KOPT-K1 (cell line): ENCODE data around the gene COL11A1.
"Not testable (repeated sequence)": the region's sequence is repeated elsewhere in the genome, so short reads cannot be mapped to it uniquely, and the experiment has no call there.

ENCODE experiments used
- H3K27ac ChIP-seq: fragments of 200-600 bp; sonication (generic); 2 replicates; pipeline ENCODE4 v1.5.1; 2016; ENCODE audit warnings: antibody characterized with exemption, mild to moderate bottlenecking, low read depth, low read length; ENCODE audit not compliant: poor library complexity, severe bottlenecking
- H3K36me3 ChIP-seq: fragments of 200-600 bp; sonication (generic); 2 replicates; pipeline ENCODE4 v1.5.1; 2017; ENCODE audit warnings: antibody characterized with exemption, mild to moderate bottlenecking, low read length, moderate library complexity; ENCODE audit not compliant: insufficient read depth
- H3K9me3 ChIP-seq: fragments of 200-600 bp; sonication (generic); 2 replicates; pipeline ENCODE4 v1.5.1; 2017; ENCODE audit warnings: antibody characterized with exemption, low read length, mild to moderate bottlenecking; ENCODE audit not compliant: insufficient read depth, poor library complexity, severe bottlenecking

The COL11A1 gene

GRCh38 chr1:103109311-103109920 is 1.1 kb upstream of the COL11A1 start:
- H3K36me3 ChIP-seq, result no peaks in the 10 kb centered on the region
- H3K27ac ChIP-seq, result no peak overlapping the region
- H3K9me3 ChIP-seq, result no peaks in the 10 kb centered on the region

- no peaks in the 10 kb centered on the region for H3K36me3 ChIP-seq
- no peak overlapping the region for H3K27ac ChIP-seq
- no peaks in the 10 kb centered on the region for H3K9me3 ChIP-seq
Measured at GRCh38 chr1:103107741-103108375, 464 bp downstream of the COL11A1 start.

GRCh38 chr1:103106426-103107341 is 1.6 kb downstream of the COL11A1 start:
- Histone ChIP-seq H3K27ac (no peak overlapping the region), H3K9me3 (no peaks in the 10 kb centered on the region), H3K36me3 (no peaks in the 10 kb centered on the region)

DNA sequence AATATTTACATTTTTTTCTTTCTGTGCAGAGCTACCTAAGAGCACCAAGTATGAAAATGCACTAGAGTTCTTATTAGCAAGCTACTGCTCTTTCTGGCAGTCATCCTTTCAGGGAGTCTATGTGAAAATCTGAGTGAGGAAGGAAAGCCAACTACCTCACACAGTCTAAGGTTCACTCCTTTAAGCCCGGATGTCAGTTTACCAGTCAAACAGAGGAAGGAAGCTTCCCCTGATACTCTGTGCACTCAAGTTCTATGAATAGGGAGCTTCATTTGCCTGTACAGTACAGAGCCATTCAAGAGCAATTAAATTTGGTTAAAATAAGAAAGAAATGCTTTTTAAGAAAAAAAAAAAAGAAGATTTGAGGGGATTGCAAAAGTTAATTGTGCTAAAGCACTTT is 6.9 kb downstream of the COL11A1 start:
- no peak overlapping the region for H3K27ac ChIP-seq
- H3K9me3 ChIP-seq, result no peaks in the 10 kb centered on the region
- H3K36me3 ChIP-seq, result no peaks in the 10 kb centered on the region

DNA sequence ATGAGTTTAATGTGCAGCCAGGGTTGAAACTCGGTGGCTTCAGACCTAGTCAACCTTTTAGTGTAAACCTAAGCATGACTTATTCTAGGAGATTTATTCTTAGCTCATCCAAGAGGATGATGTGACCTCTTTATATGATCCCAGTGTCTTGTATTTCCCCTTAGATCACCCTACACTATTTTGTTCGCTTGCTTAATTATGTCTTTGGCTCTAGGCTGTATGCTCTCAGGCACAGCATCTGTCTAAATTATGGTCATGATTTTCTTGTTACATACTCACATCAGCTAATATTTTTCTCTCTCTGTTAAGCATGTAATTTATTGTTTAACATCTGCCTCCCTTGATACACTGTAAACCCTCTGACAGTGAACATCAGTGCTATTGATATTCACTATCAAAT is 19.1 kb downstream of the COL11A1 start:
- Histone ChIP-seq H3K9me3 (no peaks in the 10 kb centered on the region), H3K36me3 (no peaks in the 10 kb centered on the region)

DNA sequence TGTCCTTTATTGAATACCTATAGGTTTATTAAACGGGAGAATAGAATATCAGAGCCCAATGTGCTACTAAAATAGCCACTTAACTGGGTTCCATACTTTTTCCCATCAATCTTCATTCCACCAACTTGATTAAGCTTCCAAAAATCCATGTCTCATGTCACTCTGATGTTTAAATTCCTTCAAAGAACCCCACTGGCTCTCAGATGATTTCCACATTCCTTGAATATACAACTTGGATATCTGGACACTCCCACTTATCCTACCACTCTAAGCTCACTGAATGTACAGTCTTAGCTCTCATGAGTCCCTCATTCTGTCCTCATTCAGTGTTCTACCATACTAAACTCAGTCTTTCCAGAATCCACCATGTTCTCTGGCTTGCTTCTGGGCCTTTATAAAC is 21.1 kb downstream of the COL11A1 start:
- H3K27ac ChIP-seq, result no peak overlapping the region
- no peaks in the 10 kb centered on the region for H3K9me3 ChIP-seq
- H3K36me3 ChIP-seq, result no peaks in the 10 kb centered on the region

More for the DNA sequence above, 19.1 kb downstream of the COL11A1 start:
- H3K27ac ChIP-seq, result no peak overlapping the region

DNA sequence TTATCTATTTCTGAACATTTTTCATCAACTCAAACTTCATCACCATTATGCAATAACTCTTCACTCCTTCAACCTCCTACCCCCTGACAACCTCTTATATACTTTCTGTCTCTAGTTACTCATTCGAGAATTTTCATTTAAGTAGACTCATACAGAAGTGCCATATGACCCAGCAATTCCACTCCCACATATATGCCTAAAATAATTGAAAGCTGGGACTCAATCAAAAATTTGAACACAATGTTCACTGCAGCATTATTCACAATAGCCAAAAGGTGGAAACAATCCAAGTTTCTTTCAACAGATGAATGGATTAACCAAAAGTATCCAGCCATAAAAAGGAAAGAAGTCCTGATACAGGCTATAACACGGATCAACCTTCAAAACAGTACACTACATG is 24.1 kb downstream of the COL11A1 start:
- Histone ChIP-seq H3K9me3 (no peaks in the 10 kb centered on the region), H3K27ac (no peak overlapping the region), H3K36me3 (no peaks in the 10 kb centered on the region)

DNA sequence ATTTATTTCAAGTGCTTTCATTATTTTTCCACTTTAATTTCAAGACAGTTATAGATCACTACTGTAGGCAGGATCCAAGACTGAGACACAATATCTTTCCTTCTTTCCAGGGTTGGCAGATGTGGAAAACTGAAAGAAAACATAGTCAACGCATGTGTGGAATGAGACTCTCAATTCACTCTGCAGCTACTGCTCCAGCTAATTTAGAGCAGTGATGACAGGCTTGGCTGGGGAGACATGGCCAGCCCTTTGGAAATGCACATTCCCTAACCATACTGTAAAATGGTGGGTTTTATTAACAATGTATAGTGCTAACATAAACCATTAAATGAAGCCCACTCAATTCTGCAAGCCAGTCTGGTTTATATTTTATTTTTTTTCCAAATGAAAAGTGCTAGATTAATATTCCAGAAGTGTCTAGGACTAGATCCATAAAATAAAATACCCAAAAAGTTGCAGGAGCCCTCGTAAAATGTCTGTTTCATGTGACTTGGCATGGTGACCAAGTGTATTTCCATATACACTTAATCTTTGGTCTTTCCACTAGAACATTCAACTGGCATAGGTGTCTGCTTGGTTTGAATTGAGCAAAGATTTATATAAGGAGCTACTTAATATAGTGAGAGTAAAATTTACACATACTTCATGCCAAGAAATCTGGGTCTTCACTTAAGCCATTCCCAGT is 32.9 kb downstream of the COL11A1 start:
- no peaks in the 10 kb centered on the region for H3K36me3 ChIP-seq
- no peaks in the 10 kb centered on the region for H3K9me3 ChIP-seq
- H3K27ac ChIP-seq, result no peak overlapping the region

- H3K36me3 ChIP-seq, result no peaks in the 10 kb centered on the region
- no peak overlapping the region for H3K27ac ChIP-seq
- H3K9me3 ChIP-seq, result no peaks in the 10 kb centered on the region
Measured at GRCh38 chr1:103074224-103074623, 34.1 kb downstream of the COL11A1 start.

GRCh38 chr1:103069201-103069600 is 39.1 kb downstream of the COL11A1 start:
- Histone ChIP-seq H3K36me3 (no peaks in the 10 kb centered on the region), H3K27ac (no peak overlapping the region), H3K9me3 (no peaks in the 10 kb centered on the region)

- Histone ChIP-seq H3K9me3 (no peaks in the 10 kb centered on the region), H3K36me3 (no peaks in the 10 kb centered on the region), H3K27ac (no peak overlapping the region)
Measured at GRCh38 chr1:103063921-103064320, 44.4 kb downstream of the COL11A1 start.

GRCh38 chr1:103058391-103058790 is 49.9 kb downstream of the COL11A1 start:
- Histone ChIP-seq H3K27ac (no peak overlapping the region), H3K36me3 (no peaks in the 10 kb centered on the region), H3K9me3 (no peaks in the 10 kb centered on the region)

GRCh38 chr1:103056423-103056822 is 51.9 kb downstream of the COL11A1 start:
- Histone ChIP-seq H3K36me3 (no peaks in the 10 kb centered on the region), H3K9me3 (no peaks in the 10 kb centered on the region), H3K27ac (no peak overlapping the region)

DNA sequence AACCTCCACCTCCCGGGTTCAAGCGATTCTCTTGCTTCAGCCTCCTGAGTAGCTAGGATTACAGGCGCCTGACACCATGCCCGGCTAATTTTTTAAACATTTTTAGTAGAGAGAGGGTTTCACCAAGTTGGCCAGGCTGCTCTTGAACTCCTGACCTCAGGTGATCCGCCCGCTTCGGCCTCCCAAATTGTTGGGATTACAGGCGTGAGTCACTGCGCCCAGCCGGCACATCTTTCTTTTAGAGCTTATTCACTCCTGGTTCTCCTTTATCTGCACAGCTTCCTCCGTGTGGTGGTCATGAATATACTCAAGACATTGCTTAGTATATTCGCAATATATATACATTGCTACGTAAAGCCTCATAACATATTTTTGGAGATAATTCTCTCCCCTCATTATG is 80.2 kb downstream of the COL11A1 start:
- not testable (repeated sequence) for H3K36me3 ChIP-seq, H3K9me3 ChIP-seq, H3K27ac ChIP-seq

DNA sequence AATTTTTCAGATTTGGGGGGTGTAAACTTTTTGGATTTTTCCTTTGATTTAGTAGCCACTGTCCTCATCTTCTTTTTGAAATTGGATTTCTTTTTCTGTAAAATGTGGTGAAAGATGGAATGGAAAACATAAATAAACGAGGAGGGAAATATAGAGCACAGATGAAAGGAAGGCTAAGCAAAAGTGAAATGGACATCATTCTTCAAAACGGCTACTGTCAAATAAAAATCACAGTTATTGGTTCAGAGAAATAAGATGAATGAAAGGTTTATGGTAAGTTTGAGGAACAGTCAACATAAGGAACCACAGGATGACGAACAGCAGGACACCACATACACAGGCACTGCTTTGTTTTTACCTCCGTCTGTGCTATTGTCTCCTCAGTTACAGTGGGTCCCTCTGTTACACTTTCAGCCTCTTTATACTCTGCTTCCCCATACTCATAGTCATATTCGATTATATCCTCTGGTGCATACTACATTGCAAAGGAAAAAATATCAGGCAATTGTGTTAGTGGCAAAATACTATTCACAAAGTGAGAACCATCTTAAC is 82.4 kb downstream of the COL11A1 start:
- no peaks in the 10 kb centered on the region for H3K36me3 ChIP-seq
- H3K9me3 ChIP-seq, result no peaks in the 10 kb centered on the region
- no peak overlapping the region for H3K27ac ChIP-seq
